ENCODE data around the gene ISCU. TPM values are rescaled to one million over a fixed set of nuclear protein-coding genes. Genes with fewer than 3 reads are reported as not detected.

Gene ISCU
- total and polyA plus RNA-seq, 9 of the 15 experiments (the other 6 are each of a cell fraction or from before 2014, with no cell fraction given) = 15.9 to 92.5 (median 77.3) TPM

DNA sequence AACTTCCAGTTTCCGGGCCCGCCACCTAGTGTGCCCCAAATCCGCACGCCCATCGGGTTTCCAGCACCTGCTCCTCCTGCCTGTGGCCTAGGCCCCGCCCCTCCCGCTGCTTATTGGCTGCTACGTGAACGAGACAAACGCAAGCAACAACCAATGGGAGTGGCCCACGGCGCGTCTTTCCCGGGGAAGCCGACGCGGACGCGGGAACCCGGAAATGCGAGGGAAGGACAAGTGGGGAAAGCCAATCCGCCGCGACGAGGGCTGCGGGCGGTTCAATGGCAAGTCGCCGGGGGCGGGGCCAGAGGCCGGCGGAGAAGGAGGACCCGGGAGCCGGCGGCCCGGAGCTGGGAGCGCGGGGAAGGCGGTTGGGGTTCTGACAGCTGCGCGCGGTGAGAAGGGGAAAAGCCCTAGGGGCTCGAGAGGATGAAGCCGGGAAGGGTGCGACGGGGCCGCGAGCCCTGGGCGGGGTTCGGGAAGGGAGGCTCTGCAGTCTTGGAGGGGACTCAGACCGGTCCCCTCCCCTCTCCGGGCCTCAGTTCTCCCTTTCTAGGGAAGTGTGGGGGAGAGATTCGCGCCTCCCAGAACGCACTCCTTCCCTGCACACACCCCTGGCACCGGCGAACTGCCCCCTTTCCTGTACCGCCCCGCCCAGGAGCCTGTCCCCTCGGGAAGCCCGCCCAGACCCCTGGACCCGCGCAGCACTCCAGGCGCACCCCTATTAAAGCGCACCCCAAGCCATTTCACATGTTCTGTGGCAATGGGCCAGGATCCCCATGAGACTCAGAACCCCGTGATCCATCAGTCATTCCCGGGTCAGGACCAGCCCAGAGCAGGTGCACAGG is 47.2 kb upstream of the ISCU start, which contains the start of gene FICD (continued):
- TF ChIP-seq, protein P1, sequence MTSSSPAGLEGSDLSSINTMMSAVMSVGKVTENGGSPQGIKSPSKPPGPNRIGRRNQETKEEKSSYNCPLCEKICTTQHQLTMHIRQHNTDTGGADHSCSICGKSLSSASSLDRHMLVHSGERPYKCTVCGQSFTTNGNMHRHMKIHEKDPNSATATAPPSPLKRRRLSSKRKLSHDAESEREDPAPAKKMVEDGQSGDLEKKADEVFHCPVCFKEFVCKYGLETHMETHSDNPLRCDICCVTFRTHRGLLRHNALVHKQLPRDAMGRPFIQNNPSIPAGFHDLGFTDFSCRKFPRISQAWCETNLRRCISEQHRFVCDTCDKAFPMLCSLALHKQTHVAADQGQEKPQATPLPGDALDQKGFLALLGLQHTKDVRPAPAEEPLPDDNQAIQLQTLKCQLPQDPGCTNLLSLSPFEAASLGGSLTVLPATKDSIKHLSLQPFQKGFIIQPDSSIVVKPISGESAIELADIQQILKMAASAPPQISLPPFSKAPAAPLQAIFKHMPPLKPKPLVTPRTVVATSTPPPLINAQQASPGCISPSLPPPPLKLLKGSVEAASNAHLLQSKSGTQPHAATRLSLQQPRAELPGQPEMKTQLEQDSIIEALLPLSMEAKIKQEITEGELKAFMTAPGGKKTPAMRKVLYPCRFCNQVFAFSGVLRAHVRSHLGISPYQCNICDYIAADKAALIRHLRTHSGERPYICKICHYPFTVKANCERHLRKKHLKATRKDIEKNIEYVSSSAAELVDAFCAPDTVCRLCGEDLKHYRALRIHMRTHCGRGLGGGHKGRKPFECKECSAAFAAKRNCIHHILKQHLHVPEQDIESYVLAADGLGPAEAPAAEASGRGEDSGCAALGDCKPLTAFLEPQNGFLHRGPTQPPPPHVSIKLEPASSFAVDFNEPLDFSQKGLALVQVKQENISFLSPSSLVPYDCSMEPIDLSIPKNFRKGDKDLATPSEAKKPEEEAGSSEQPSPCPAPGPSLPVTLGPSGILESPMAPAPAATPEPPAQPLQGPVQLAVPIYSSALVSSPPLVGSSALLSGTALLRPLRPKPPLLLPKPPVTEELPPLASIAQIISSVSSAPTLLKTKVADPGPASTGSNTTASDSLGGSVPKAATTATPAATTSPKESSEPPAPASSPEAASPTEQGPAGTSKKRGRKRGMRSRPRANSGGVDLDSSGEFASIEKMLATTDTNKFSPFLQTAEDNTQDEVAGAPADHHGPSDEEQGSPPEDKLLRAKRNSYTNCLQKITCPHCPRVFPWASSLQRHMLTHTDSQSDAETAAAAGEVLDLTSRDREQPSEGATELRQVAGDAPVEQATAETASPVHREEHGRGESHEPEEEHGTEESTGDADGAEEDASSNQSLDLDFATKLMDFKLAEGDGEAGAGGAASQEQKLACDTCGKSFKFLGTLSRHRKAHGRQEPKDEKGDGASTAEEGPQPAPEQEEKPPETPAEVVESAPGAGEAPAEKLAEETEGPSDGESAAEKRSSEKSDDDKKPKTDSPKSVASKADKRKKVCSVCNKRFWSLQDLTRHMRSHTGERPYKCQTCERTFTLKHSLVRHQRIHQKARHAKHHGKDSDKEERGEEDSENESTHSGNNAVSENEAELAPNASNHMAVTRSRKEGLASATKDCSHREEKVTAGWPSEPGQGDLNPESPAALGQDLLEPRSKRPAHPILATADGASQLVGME (CRISPR knock-in tag; IDR thresholded peaks at IDR 0.05) = no peak
- TF ChIP-seq, protein P2, sequence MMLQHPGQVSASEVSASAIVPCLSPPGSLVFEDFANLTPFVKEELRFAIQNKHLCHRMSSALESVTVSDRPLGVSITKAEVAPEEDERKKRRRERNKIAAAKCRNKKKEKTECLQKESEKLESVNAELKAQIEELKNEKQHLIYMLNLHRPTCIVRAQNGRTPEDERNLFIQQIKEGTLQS (IDR thresholded peaks at IDR 0.05) = no peak
- TF ChIP-seq, protein P2 (CRISPR knock-in tag; conservative IDR thresholded peaks at IDR 0.05) = no peak
- peak; percentile 92 for TF ChIP-seq ASH1L (IDR thresholded peaks at IDR 0.05; ENCODE audit: borderline replicate concordance, low read depth, partially characterized antibody)
- TF ChIP-seq ILK (tag; IDR thresholded peaks at IDR 0.05; ENCODE audit: borderline replicate concordance, low read depth) = no peak
- TF ChIP-seq ZNF77 (CRISPR knock-in tag; IDR thresholded peaks at IDR 0.05) = no peak
- TF ChIP-seq ZFP36 (IDR thresholded peaks at IDR 0.05; ENCODE audit: low read depth, low read length, partially characterized antibody) = no peak
- TF ChIP-seq, protein P3, sequence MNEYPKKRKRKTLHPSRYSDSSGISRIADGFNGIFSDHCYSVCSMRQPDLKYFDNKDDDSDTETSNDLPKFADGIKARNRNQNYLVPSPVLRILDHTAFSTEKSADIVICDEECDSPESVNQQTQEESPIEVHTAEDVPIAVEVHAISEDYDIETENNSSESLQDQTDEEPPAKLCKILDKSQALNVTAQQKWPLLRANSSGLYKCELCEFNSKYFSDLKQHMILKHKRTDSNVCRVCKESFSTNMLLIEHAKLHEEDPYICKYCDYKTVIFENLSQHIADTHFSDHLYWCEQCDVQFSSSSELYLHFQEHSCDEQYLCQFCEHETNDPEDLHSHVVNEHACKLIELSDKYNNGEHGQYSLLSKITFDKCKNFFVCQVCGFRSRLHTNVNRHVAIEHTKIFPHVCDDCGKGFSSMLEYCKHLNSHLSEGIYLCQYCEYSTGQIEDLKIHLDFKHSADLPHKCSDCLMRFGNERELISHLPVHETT (CRISPR knock-in tag; conservative IDR thresholded peaks at IDR 0.05 in 1 of 2, IDR thresholded peaks at IDR 0.05 in 1 of 2) = no peak
- TF ChIP-seq ZNF717 (CRISPR knock-in tag; IDR thresholded peaks at IDR 0.05) = no peak
- TF ChIP-seq ZNF695 (CRISPR knock-in tag; IDR thresholded peaks at IDR 0.05) = no peak
- no peak for TF ChIP-seq ETV6 (IDR thresholded peaks at IDR 0.05; ENCODE audit: borderline replicate concordance in 1 of 2, low read depth in 2 of 2, low read length in 1 of 2)
- no peak for TF ChIP-seq ETV6 (CRISPR knock-in tag; IDR thresholded peaks at IDR 0.05; ENCODE audit: borderline replicate concordance)
- TF ChIP-seq, protein P4, sequence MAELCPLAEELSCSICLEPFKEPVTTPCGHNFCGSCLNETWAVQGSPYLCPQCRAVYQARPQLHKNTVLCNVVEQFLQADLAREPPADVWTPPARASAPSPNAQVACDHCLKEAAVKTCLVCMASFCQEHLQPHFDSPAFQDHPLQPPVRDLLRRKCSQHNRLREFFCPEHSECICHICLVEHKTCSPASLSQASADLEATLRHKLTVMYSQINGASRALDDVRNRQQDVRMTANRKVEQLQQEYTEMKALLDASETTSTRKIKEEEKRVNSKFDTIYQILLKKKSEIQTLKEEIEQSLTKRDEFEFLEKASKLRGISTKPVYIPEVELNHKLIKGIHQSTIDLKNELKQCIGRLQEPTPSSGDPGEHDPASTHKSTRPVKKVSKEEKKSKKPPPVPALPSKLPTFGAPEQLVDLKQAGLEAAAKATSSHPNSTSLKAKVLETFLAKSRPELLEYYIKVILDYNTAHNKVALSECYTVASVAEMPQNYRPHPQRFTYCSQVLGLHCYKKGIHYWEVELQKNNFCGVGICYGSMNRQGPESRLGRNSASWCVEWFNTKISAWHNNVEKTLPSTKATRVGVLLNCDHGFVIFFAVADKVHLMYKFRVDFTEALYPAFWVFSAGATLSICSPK (IDR thresholded peaks at IDR 0.05; ENCODE audit: borderline replicate concordance) = no peak
- TF ChIP-seq RAD51 (IDR thresholded peaks at IDR 0.05; ENCODE audit: borderline replicate concordance, low read depth) = no peak
- TF ChIP-seq, protein P5, sequence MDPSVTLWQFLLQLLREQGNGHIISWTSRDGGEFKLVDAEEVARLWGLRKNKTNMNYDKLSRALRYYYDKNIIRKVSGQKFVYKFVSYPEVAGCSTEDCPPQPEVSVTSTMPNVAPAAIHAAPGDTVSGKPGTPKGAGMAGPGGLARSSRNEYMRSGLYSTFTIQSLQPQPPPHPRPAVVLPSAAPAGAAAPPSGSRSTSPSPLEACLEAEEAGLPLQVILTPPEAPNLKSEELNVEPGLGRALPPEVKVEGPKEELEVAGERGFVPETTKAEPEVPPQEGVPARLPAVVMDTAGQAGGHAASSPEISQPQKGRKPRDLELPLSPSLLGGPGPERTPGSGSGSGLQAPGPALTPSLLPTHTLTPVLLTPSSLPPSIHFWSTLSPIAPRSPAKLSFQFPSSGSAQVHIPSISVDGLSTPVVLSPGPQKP (CRISPR knock-in tag; IDR thresholded peaks at IDR 0.05) = no peak
